AG04450 (cell line): Measurements from ENCODE around the gene CADM2. TPM values are rescaled to one million over a fixed set of nuclear protein-coding genes. Genes with fewer than 3 reads are reported as not detected.
"Not testable (repeated sequence)": the region's sequence is repeated elsewhere in the genome, so short reads cannot be mapped to it uniquely, and the experiment has no call there.

Experiments
- CTCF ChIA-PET: fragments of 300-600, 350-600 bp; formaldehyde crosslinking; extraction: SDS; loops from one replicate; lab custom pipeline; 2022; ENCODE audit warnings: antibody characterized with exemption, inconsistent platforms; lab: Charles Lee
- POLR2A ChIA-PET: fragments of 350-600 bp; formaldehyde crosslinking; extraction: SDS; loops from one replicate; lab custom pipeline; 2021; ENCODE audit warnings: antibody characterized with exemption, inconsistent platforms; lab: Yijun Ruan, JAX
- DNase-seq: peaks from one replicate; pipeline ENCODE4 v3.0.0-alpha.2; 2011; ENCODE audit warnings: low read depth, low spot score
- H3K27ac ChIP-seq: one replicate; pipeline ENCODE4 v1.5.1; 2012; ENCODE audit warnings: low read depth, low read length, control low read depth
- H3K27me3 ChIP-seq: one replicate; pipeline ENCODE4 v1.6.0; 2012; ENCODE audit warnings: low read length; ENCODE audit not compliant: control insufficient read depth, insufficient read depth
- H3K4me3 ChIP-seq: 2 replicates; pipeline ENCODE4 v1.5.1; 2011; ENCODE audit warnings: mild to moderate bottlenecking, low read depth, low read length, control low read depth
- H3K9me3 ChIP-seq: 2 replicates; pipeline ENCODE4 v1.5.1; 2012; ENCODE audit warnings: low read length; ENCODE audit not compliant: control insufficient read depth, insufficient read depth
- polyA plus RNA-seq: library from polyadenylated mRNA; depleted of rRNA; stranded (reverse); fragments of >200 nt; gene quantifications from 2 replicates; pipeline ENCODE4 v1.2.3, GENCODE V29; 2011
- TF ChIP-seq, protein P1 (sequence below): IDR thresholded peaks from 2 replicates; pipeline ENCODE4 v1.5.1; 2011; ENCODE audit warnings: low read depth, low read length, control low read depth, inconsistent platforms

The CADM2 gene
- polyA plus RNA-seq, 1 experiment, result not detected

DNA sequence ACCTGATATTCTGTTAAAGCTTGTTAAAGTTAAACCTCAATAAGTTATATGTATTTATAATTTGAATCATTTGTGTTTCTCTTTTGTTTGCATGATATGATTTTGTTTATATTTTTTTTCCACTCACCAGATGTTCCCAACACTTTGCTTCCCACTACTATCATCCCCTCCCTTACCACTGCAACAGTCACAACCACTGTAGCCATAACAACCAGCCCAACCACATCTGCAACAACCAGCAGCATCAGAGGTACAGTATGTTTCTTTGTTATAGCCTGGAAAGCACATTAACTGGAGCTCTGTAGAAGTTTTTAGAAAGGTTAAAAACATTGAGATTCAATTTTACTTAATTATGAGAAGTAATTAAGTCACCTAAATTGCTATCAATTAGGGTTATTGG lies 1020.2 kb downstream of the CADM2 start:
- TF ChIP-seq, protein P1, sequence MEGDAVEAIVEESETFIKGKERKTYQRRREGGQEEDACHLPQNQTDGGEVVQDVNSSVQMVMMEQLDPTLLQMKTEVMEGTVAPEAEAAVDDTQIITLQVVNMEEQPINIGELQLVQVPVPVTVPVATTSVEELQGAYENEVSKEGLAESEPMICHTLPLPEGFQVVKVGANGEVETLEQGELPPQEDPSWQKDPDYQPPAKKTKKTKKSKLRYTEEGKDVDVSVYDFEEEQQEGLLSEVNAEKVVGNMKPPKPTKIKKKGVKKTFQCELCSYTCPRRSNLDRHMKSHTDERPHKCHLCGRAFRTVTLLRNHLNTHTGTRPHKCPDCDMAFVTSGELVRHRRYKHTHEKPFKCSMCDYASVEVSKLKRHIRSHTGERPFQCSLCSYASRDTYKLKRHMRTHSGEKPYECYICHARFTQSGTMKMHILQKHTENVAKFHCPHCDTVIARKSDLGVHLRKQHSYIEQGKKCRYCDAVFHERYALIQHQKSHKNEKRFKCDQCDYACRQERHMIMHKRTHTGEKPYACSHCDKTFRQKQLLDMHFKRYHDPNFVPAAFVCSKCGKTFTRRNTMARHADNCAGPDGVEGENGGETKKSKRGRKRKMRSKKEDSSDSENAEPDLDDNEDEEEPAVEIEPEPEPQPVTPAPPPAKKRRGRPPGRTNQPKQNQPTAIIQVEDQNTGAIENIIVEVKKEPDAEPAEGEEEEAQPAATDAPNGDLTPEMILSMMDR, result no peak
- Histone ChIP-seq H3K4me3 (no peak overlapping the region), H3K9me3 (no peaks in the 10 kb centered on the region), H3K27ac (no peak overlapping the region), H3K27me3 (no peaks in the 10 kb centered on the region)
- ChIA-PET CTCF (no interaction called here), POLR2A (no interaction called here)
- no peak for DNase-seq

DNA sequence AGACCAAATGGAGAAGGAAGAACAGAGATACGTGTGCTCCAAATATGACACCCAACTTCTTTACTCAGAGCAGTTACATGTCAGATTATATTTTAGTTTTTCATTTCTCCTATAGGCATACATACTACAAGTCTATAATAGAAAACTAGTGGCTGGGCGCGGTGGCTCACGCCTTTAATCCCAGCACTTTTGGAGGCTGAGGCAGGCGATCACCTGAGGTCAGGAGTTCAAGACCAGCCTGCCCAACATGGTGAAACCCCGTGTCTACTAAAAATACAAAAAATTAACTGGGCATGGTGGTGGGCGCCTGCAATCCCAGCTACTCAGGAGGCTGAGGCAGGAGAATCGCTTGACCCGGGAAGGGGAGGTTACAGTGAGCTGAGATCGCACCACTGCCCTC lies 1030.8 kb downstream of the CADM2 start:
- DNase-seq, result not testable (repeated sequence)

DNA sequence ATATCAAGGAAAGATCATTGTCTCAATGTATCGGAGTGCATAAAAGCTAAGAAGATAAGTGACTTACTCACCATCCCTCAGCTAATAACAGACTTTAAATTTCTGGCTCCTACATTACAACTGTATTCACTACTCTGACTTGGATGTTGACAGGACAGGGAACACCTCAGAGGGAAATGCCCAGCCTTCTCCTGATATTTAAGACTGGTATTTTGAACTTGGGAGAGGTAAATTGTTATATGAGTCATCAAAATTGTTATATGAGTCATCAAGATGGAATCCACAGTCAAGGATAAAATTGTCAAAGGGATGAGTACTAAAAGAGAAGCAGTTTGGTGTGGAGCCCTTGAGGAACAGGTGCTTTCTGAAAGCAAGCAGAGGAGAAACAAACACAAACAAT lies 1070.8 kb downstream of the CADM2 start:
- no peak overlapping the region for H3K27ac ChIP-seq
- no peak overlapping the region for H3K4me3 ChIP-seq
- POLR2A ChIA-PET, result no interaction called here
- DNase-seq, result no peak
- H3K27me3 ChIP-seq, result no peaks in the 10 kb centered on the region
- CTCF ChIA-PET, result no interaction called here
- no peaks in the 10 kb centered on the region for H3K9me3 ChIP-seq
- TF ChIP-seq, protein P1, result no peak

More for the DNA sequence above, 1030.8 kb downstream of the CADM2 start:
- POLR2A ChIA-PET, H3K27ac ChIP-seq, H3K9me3 ChIP-seq, H3K27me3 ChIP-seq, H3K4me3 ChIP-seq, CTCF ChIA-PET: not testable (repeated sequence)

DNA sequence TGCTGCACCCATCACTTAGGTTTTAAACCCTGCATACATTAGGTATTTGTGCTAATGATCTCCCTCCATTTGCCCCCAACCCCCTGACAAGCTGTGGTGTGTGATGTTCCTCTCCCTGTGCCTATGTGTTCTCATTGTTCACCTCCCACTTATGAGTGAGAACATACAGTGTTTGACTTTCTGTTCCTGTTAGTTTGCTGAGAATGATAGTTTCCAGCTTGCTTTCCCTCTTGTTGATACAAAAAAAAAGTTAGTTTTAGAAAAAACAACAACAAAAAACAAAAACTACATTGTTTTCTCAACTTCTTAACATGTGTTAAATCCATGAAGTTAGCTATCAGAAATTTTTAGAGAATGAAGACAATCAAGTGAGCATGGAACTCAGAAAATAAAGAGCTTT lies 1079.1 kb downstream of the CADM2 start:
- POLR2A ChIA-PET, result no interaction called here

DNA sequence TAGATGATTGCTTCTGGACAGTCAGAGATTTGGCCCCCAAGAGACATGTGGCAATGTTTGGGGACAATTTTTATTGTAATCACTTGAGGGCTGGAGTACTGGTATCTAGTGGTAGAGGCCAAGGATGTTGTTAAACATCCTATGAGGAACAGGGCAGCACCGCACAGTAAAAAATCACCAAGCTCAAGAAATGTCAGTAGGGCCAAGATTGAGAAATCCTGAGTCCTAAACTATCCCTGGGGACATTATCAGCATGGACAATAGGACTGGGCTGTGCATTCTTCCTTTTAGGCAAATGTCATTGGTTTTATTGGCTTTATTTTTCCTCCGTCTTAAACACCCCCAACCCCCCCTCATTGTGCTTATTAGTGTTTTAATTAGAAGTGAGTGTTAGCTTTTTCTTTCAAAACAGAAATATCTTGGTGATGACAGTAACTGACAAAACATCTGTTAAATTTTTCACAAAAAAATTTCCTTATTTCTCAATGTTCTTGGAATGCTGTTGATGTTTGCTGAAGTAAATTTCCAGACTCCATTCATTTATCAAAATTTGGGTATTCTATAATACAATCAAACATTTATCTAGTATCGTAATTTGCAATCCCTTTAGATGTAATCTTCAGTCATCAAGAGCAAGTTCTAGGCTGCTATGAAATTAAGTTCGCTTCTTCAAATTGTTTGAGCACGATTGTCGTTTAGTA lies 1087.8 kb downstream of the CADM2 start:
- DNase-seq, result no peak
- Histone ChIP-seq H3K27me3 (no peaks in the 10 kb centered on the region), H3K4me3 (no peak overlapping the region), H3K27ac (no peak overlapping the region), H3K9me3 (peaks cover 10% of the 10 kb centered on the region)
- TF ChIP-seq, protein P1, result no peak
- CTCF ChIA-PET, result no interaction called here
- POLR2A ChIA-PET, result no interaction called here

More for the DNA sequence above, 1079.1 kb downstream of the CADM2 start:
- CTCF ChIA-PET, result no interaction called here
- H3K9me3 ChIP-seq, result peaks cover 5% of the 10 kb centered on the region; the same call in 1 of the 2 replicates
- no peak overlapping the region for H3K27ac ChIP-seq
- TF ChIP-seq, protein P1, result no peak
- no peaks in the 10 kb centered on the region for H3K27me3 ChIP-seq
- no peak overlapping the region for H3K4me3 ChIP-seq
- no peak for DNase-seq
